HG03103 (cell line): ENCODE data around the gene MAG.

Source experiments
- ATAC-seq: cut with Tn5 transposase; IDR thresholded peaks from one replicate; pipeline ENCODE4 v1.9.1; 2021; ENCODE audit warnings: low read depth; ENCODE audit not compliant: unreplicated experiment

The MAG gene

DNA sequence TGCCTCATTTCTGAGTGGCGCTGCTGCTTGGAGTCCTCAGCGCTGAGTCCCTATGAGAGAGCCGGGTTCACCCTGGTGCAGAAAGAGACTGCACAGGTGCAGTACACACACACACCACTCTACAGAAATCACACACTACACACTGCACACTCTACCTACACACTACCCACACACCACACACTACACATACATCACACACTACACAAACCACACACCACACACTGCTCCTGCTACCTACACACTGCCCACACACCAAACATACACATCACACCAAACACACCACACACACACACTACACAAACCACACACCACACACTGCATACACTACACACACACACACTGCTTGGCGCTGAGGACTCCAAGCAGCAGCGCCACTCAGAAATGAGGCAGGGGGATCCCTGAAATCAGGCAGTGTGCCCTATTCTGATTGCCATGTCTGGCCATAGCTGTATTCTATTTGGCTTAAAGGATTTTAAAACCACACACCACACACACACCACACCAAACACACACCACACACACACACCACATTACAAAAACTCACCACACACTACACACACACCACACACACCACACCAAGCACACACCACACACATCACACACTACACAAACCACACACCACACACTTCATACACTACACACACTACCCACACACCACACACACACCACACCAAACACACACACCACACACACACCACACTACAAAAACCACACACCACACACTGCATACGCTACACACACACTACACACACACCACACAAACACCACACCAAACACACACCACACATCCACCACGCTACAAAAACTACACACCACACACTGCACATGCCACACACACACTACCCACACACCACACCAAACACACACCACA is 4.9 kb downstream of the MAG start:
- ATAC-seq: no peak

DNA sequence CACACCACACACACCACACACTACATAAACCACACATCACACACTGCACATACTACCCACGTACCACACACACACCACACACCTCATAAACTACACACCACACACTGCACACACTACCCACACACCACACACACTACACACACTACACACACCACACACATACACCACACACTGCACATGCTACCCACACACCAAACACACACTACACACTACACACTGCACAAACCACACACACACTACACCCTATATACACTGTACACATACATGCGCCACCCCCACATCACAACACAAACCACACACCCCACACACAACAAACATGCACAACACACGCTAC is 5.5 kb downstream of the MAG start:
- no peak for ATAC-seq

DNA sequence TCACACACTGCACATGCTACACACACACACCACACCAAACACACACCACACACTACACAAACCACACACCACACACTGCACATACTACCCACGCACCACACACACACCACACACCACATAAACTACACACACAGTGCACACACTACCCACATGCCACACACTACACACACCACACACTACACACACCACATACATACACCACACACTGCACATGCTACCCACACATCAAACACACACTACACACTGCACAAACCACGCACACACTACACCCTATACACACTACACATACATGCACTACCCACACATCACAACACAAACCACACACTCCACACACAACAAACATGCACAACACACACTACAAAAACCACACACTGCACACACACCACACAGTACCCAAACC is 6.0 kb downstream of the MAG start:
- ATAC-seq: no peak

DNA sequence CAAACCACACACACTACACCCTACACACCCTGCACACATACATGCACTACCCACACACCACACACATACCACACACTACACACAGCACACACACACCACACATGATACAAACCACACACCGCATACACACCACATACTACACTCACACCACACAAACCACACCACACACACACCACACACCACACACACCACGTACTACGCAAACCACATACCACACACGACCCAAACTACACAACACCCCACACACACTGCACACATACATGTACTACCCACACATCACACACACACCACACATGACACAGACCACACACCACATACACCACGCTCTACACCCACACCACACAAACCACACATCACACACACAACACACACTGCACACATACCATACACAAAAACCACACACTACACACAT is 6.6 kb downstream of the MAG start:
- ATAC-seq: no peak

DNA sequence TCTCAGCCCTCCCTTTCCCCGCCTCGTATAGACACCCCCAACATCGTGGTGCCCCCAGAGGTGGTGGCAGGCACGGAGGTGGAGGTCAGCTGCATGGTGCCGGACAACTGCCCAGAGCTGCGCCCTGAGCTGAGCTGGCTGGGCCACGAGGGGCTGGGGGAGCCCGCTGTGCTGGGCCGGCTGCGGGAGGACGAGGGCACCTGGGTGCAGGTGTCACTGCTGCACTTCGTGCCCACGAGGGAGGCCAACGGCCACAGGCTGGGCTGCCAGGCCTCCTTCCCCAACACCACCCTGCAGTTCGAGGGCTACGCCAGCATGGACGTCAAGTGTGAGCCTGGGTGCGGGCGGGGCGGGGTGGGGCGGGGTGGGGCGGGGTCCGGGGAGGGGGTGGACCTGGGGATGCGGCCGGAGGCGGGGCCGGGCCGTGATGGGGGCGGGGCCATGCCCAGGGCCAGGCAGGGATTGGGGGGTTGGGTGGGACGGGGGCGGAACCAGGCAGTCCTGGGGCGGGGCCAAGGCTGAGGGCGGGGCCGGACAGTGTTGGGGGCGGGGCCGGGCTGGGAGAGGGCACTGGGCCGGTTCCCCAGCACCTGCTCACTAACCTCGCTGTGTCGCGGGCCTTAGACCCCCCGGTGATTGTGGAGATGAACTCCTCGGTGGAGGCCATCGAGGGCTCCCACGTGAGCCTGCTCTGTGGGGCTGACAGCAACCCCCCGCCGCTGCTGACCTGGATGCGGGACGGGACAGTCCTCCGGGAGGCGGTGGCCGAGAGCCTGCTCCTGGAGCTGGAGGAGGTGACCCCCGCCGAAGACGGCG is 7.8 kb downstream of the MAG start:
- no peak for ATAC-seq

DNA sequence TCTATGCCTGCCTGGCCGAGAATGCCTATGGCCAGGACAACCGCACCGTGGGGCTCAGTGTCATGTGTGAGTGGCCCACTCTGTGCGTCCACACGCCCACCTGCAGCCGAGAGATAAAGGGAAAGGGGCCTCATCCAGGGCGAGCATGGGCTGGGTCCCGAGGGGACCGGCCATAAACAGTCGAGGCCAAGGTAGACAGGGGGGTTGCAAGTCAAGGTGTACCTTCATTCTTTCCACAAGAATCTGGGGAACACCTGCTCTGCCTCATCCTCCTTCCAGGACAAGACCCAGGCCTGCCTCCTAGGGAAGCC is 8.3 kb downstream of the MAG start:
- ATAC-seq: no peak

DNA sequence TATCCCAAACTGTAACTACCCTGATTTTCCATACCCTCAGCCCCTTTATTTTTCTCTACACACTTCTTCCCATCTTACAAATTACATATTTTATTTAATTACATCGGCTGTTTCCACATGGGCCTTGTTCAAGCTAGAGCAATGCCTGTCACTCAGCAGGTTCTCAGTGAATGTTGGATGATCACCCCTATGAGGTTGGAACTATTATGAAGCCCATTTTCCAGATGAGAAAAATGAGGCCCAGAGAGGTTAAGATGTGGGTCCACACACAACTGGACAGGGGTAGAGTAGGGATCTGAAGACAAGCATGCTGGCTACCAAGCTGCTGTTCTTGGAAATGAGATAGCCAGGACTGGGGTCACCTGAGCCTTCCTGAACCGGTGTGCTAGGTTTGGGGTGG is 10.0 kb downstream of the MAG start:
- ATAC-seq: no peak

DNA sequence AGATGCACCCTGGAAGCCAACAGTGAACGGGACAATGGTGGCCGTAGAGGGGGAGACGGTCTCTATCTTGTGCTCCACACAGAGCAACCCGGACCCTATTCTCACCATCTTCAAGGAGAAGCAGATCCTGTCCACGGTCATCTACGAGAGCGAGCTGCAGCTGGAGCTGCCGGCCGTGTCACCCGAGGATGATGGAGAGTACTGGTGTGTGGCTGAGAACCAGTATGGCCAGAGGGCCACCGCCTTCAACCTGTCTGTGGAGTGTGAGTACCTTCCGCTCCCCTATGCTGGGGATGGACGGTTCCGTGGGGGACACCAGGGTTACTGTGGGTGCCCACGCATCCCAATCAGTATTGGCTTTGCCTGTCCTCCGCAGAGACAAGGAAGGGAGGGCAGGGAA is 10.5 kb downstream of the MAG start:
- no peak for ATAC-seq

DNA sequence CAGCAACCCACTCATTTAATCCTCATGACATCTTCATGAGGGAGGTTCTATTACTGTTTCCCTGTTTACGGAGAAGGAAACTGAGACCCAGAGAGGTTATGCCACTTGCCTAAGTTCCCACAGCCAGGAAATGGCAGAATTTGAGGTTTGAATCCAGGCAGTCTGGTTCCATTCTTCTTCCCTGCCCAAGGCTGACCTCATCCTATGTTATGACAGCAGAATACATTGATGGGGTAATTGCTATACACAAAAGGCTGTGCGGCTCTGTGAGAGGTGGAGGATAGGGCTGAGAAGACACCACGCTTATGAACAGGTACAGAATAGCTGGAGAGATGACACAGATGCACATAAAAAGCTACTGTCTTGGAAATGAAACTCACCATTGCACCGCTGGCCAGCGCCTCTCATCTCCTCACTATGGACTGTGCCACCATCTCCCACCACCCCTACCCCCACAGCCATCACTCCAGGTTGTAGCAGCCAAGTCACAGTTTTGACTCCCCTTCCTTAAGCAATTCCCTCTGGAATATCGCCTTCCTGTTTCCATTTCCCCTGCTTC is 11.5 kb downstream of the MAG start:
- ATAC-seq: no peak

DNA sequence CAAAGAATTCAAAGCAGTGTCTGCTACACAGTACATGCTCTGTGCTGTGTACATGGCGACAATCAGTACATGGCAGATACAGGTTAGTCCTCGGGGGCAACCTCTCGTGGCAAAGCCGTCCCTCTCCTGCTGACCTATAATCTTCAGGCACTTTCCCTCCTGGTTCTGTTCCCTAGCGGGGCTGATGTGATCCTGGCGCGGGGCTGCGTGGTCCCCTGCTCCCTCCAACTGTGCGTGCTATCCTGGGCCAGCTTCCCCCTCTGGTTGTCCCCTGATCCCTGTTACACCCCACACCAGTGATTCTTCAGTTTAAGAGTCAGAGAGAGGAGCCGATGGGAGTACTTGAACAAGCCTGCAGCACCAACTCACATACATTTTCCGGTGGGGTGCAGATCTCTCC is 12.1 kb downstream of the MAG start:
- no peak for ATAC-seq

DNA sequence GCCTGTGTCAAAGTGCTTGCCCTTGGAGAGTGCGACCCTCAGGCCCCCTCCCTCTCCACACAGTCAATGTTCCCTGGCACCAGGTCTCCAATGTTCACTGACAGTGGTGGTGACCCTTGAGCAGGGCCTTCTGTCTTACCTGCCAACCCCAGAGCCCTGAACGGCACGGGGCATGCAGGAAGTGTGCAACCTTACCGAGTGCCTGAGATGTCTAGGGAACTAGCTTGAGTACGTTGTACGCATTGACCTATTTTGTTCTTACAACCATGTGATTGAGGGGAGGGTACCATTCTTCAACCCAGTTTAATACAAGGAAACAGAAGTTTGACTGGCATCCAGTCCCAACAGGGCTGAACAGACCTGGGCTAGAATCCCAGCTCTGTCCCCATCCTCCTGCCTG is 13.2 kb downstream of the MAG start:
- no peak for ATAC-seq

DNA sequence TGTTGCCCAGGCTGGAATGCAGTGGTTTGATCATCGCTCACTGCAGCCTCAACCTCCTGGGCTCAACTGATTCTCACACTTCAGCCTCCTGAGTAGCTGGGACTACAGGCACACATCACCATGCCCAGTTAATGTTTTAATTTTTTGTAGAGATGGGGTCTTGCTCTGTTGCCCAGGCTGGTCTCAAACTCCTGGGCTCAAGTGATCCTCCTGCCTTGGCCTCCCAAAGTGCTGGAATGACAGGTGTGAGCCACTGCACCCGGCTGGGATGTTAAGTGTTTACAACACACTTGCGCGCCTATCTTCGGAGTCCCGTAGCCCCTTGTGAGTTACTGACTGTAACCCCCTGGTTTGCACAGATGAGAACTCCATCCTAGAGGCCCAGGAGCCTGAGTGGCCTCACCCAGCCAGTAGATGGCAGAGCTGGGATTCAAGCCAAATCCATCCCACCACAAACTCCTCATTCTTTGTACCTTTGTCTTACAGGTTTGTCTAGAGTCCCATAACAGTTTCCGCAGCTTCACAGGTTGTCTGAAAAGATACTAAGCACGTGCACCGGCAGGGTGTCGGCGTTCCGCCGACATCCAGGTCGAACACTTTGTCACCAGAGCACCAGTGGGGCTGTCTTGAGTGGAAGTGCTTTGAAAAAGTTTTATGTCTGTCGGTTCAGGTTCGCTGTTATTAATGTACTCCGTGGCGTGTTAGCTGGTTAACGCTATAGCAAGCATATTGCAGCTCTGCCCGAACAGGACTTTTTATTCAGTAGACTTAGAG is 14.7 kb downstream of the MAG start:
- ATAC-seq: no peak

DNA sequence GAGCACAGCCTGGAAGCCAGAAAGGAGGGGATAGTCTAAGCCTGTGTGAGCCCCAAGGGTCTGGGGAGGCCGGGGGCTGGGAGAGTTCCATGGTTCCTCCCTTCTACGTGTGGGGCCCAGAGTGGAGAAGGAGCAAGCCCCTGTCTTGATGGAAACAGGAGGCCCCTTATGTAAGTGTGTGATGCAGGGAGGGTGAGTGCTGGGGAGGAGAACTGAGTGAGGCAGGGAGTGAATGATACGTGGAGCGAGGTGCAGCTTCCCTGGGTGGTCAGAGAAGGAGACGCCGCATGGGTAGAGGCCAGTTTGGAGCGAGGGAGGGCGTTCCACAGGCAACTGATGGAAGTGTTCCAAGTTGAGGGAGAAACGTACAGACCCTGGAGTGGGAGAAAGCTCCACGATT is 16.0 kb downstream of the MAG start:
- ATAC-seq: no peak

DNA sequence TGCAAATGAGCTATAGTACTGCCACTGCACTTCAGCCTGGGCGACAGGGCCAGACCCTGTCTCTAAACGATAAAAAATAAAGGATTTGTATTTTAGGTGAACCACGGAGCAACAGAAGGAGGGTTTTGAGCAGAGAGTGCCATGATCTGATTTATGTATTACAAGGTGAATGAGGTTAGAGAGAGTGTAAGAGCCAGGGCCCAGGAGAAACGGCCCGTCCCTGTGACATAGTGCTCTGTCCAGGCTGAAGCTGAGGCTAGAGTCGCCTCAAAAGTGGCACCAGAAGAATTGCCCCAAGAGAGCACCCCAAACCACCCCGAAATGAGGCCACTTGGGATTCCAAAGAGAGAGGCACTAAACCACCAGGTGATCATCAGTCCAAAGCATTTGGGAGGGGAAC is 16.9 kb downstream of the MAG start:
- no peak for ATAC-seq

DNA sequence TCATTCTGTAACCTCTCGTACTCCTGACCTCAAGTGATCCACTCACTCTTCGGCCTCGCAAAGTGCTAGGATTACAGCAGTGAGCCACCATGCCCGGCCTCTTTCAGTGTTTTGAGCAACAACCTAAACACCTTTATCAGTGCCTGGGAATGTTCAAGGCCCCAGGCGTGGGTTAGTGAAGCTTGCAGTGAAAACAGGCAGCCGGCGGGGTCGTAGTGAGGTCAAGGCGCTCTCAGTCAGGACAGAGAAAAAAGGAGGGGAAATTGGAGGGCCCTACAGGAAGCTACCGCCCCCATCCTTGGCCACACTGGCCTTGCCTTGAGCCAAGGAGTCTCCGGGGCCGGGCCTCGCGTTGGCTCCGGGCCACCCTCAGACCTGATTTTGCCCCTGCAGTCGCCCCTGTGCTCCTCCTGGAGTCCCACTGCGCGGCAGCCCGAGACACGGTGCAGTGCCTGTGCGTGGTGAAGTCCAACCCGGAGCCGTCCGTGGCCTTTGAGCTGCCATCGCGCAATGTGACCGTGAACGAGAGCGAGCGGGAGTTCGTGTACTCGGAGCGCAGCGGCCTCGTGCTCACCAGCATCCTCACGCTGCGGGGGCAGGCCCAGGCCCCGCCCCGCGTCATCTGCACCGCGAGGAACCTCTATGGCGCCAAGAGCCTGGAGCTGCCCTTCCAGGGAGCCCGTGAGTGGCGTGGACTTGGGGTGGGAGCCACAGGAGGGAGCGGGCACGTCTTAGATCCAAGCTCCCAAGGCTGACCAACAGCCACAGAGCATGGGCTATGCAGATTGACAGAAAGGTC is 17.7 kb downstream of the MAG start:
- no peak for ATAC-seq

DNA sequence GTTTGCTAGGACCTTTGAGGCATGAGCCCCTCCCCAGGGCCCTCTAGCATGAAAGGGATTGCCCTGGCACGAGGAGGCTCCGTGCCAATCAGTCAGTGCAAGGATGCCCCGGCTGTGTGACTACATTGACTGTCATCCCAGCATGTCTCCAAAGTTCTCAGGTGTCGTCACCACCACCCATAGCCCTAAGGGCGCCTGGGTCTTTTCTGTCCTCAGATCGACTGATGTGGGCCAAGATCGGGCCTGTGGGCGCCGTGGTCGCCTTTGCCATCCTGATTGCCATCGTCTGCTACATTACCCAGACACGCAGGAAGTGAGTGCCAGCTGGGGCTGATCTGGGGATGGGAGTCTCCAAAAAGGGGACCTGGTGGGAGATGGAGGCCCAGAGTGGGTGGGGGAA is 18.4 kb downstream of the MAG start:
- ATAC-seq: no peak

DNA sequence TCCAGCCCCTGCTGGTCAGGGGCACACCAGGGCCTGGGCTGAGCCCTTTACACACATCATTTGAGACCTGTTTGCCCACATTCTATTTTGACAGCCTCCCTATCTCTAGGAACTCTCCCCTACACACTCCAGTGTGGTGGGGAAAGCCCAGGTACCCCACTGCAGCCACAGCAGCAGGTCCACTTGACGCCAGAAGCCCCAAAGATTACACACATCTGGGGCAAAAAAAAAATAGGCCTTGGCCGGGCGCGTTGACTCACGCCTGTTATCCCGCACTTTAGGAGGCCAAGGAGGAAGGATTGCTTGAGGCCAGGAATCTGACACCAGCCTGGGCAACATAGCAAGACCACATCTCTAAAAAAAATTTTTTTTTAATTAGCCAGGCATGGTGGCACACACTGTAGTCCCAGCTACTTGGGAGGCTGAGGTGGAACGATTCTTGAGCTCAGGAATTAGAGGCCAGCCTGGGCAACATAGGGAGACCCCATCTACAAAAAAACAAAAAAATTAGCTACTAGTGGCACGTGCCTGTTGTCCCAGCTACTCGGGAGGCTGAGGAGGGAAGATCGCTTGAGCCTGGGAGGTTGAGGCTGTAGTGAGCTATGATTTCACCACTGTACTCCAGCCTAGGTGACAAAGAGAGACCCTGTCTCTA is 19.0 kb downstream of the MAG start:
- no peak for ATAC-seq

DNA sequence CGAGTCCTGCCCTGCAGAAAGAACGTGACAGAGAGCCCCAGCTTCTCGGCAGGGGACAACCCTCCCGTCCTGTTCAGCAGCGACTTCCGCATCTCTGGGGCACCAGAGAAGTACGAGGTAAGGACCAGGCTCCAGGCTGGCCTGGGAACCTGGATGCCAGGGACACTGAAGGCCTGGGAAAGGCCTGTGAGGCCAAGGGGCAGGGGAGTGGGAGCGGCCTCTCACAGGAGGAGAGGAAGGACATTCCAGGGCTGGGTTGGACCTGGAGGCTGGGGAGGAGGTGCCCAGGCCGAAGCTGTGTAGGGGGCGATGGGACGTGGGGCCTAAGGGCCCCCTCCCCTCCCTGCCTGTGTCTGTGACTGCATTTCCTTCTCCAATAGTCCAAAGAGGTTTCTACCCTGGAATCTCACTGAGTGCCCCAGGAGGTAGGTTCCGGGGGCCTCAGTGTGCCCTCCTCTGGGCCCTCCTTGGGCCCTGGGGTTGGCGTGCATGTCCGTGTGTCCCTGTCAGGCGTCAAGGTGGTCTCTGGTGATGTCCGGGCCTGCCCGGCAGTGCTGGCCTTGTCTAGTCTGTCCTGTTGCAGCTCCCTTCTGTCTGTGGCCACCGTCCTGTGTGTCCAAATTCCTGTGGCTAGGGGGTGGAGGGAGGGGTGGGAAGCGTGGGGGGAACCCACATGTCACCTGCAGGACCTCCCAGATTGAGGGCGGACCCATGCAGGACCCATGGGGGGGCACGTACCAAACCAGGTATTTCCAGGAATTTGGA is 20.1 kb downstream of the MAG start:
- ATAC-seq: no peak

DNA sequence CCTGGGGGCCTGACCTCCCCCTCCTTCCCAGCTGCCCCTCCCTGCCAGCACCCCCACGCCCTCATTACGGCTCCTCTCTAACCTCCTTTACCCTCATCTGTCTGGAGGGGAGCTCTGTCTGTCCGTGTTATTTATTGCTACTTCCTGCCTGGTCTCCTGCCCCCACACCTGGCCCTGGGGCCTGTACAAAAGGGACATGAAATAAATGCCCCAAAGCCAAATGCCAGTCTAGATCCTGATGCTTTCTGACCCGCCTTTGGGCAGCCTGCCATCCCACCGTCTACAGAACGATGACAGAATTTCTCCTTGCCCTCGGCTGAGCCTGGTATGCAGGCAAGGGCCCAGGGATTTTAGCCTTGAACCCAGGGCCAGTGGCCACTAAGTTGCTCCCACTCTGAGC is 21.6 kb downstream of the MAG start:
- ATAC-seq: no peak
